NCI-H2029 (cell line): ENCODE measurements around the gene FBRS.
A peak's percentile ranks its signal among the peaks of the same experiment; 100 is the strongest.
"Not testable (repeated sequence)": the region's sequence is repeated elsewhere in the genome, so short reads cannot be mapped to it uniquely, and the experiment has no call there.

Experiments used
- DNase-seq: peaks from one replicate; lab custom pipeline; 2025; lab: John Stamatoyannopoulos, UW

The FBRS gene

DNA sequence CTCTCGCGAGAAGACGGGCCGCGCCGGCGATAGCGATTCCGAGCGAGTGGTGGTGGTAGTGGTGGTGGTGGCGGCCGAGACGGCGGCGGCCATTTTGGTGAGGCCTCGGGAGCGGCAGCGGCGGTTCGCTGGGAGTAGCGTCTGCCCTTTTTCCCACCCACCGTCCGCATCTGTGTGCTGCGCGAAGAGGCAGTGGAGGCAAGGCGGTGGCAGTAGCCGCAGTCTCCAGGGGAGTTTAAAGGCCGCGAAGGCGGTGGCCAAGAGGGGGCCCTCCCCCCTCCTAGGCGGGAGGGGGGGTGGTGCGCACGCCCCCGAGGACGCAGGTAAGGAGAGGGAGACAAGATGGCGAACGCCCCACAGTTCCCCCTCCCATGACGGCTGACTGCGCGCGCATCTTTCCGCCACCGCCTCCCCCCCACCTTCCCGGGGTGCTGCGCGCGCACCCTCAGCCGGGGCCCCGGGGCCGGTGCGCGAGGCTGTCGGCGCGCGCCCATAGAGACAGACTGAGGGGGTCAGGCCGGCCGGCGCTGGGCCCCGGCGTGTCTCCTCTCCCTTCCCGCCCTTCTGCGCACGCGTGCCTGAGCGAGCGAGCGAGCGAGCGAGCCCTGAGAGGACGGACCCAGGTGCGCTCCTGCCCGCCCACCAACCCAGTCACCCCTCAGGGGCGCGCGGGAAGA is 40.0 kb downstream of the FBRS start:
- peak; percentile 82 for DNase-seq

DNA sequence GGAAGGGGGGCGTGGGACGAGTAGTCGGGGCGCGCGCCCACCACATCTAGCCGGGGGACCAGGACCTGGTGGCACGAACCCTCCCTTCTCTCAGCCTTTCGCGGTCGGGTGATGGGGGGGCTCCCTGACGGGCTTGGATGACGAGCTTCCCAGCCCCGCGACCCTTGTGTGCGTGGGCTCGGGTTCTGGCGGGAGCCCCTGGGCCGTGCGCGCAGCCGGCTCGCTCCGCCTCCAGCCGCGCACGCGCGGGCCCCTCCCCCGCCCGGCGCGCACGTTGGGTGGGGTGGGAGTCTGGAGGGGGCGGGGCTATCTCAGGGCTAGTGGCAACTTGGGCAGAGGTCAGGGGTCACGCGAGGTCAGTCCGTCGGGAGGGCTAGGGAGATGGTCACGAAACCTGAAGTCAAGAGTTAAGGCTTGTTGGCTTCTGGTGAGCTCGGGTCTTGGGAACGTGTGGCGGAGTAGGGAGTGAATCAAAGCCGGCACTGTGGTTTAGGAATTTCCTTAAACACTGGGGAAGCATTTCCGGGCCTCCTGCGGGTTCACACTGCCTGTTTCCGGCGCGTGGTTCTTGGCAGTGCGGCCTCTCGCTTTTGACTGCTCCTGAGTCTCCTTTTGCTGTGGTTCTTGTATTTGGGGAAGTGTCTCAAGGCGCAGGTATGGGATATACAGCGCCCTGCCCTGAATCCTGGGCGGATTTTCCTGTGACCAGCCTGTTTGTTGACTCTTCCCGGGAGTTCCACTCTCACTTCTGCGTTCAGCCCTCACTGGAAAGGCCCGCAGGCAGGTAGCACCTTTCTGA is 40.8 kb downstream of the FBRS start, which contains the start of gene SRCAP:
Gene SRCAP (plus strand): TSS at position 356 of the 799 bp plus-strand sequence. CDS start 1,654 bp downstream, outside the sequence.
- DNase-seq: peak; percentile 72

- DNase-seq: no peak
These were observed 41.4 kb downstream of the FBRS start for GRCh38 chr16:30699615-30700099.

GRCh38 chr16:30700491-30700890 is 42.3 kb downstream of the FBRS start:
- DNase-seq: no peak

GRCh38 chr16:30700971-30701370 is 42.7 kb downstream of the FBRS start:
- DNase-seq: no peak

- DNase-seq: not testable (repeated sequence)
These were observed 44.8 kb downstream of the FBRS start for GRCh38 chr16:30703071-30703470.

GRCh38 chr16:30703971-30704370 is 45.7 kb downstream of the FBRS start:
- DNase-seq: no peak

- no peak for DNase-seq
These were observed 47.8 kb downstream of the FBRS start for GRCh38 chr16:30706046-30706445.

DNA sequence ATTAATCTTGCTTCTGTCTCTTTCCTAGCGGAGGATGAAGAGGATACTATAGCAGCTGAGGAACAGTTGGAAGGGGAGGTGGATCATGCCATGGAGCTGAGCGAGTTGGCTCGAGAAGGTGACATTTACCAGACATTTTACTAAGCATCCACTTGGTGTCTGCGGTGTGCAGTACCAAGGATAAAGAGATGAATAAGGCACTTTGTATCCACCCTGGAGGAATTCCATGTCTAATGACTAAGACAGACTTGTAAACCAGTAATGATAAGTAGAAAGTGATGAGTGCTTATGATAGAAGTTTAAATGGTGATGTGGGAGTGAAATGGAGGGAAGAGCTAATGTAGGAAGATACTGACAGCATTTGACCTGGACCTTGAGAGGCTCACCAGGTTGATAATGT is 52.7 kb downstream of the FBRS start:
- DNase-seq: no peak

GRCh38 chr16:30711712-30712111 is 53.5 kb downstream of the FBRS start:
- no peak for DNase-seq

DNA sequence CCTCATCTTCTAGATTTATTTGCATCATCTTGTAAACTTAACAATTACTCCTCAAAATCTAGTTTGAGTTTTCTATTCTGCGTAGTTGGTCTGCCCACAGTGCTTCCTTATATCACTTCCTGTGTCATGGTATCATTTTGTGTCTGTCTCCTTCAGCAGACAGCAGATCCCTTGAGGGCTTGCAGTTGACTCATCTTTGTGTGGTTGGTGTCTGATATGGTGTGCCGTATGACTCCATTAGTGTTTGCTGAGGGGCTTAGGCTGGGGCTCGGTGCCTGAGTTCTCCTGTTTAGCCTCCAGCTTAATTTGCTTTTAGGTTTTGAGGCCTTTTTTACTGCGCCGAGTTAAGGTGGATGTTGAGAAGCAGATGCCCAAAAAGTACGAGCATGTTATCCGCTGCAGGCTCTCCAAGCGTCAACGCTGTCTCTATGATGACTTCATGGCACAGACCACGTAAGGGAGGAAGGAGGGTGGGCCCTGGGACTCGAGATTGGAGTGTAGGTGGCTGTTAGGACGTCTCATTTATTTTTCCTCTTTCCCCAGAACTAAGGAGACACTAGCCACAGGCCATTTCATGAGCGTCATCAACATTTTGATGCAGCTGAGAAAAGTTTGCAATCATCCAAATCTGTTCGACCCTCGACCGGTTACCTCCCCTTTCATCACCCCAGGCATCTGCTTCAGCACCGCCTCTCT is 57.7 kb downstream of the FBRS start:
- no peak for DNase-seq

GRCh38 chr16:30720086-30720485 is 61.9 kb downstream of the FBRS start:
- DNase-seq: no peak
